Stimulated activated CD8-positive, alpha-beta memory T cell treated with anti-CD3 and anti-CD28 coated beads, Interleukin-12 subunit alpha, Interleukin-12 subunit beta, amount 100 ng/mL, for 24 hours (primary cell): ENCODE data around the gene MRPS23.

ENCODE experiments used
- DNase-seq: peaks from one replicate; pipeline ENCODE4 v3.0.0-alpha.2; 2020; ENCODE audit errors: extremely low read depth

MRPS23 gene

DNA sequence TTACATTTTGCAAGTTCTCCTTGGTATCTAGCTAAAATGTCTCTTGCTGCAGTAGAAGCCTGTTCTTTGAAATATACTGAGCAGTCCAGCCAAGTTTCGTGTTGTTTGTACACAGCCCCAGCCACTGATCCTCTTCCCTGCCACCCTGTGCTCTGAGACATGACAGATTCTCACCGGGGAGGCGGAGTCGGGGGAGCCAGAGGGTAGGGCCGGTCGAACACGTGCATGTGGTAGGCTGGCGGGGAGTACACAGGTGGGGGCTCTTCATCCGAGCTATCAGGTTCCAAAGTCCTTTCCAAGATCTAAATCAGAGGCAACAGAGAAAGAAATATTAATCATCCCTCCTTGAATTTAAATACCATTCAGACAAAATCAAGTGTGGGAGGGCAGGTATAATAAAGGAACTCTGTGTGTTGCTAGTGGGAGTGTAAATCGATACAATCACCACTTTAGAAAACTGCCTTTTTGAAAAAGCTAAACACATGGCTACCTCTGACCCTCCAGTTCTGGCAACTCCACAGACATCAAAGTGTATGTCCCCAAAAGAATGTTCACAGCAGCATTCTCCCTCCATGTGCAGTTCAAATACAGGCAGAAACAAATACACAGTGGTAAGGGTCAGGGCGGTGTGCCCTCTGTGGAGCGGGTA, 29.7 kb upstream of the MRPS23 start:
- no peak for DNase-seq

GRCh38 chr17:57877803-57878377, 28.0 kb upstream of the MRPS23 start:
- no peak for DNase-seq

- DNase-seq: no peak
Measured at GRCh38 chr17:57876866-57877237, 27.0 kb upstream of the MRPS23 start.

DNA sequence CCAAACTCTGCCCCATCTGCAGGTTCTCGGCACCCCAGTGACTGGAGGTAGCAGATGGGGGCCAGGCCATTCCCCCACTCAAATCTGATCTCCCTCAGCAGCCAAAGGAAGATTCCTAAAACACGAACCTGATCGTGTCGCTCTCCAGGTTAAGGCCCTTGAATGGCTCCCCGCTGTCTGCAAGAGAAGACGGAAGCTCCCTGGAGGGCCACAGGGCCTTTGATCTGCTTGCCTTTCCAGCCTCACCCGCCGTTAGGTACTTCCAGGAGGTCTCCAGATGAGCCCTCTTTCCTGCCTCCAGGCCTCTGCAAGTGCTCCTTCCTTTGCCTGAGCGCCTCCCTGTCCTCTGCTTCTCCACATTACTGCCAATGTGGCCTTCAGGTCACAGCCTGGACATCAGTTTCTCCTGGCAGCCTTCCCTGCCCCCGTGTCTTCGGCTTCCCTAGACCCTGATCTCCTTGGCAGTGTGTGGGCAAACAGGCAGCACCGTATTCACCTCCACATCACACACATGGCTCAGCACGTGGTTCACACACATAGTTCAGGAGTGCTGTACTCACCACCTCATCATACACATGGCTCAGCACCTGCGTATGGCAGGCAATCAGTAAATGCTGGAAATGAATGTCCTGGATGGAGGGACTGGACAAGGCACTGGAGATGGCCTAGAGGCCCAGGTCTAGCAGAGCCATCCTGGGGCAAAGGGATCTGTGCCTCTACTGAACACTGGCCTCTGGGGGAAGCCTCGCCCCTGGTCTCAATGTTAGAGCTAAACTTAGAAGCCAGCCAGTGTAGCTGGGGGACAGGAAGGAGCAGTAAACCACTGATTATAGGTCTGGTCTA, 26.4 kb upstream of the MRPS23 start:
- no peak for DNase-seq

DNA sequence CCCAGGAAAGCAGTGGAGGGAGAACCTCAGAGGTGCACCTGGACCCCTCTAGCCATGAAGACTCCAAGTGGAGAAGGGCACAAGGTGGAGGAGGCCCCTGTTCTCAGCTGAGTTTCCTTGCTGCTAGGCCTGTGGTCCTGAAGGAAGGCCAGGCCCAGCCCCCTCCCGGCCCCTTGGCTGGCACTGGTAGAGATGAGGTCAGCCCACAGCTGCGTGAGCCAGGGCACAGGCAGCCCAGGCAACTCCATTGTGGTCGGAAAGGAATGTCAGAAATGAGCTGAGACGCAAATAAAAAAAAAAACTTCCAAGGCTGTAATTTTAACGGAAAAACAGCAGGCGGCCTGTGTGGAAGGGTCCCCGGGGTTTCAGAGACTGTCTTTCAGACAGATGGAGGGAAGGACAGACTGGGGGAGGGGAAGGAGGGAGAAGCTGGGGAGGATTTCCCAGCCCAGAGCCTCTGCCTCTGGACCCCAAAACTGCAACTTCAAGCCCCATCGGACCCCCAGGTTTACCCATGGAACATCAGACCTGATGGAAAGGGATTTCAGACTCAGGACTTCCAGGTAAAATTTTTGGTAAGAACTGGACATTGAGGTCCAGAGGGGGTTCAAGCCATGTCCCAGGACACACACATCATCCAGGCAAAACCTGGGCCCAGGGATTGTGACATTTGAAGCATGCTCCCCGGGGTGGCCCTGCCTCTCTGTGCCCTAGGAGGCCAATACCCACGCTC, 25.6 kb upstream of the MRPS23 start:
- DNase-seq: no peak

DNA sequence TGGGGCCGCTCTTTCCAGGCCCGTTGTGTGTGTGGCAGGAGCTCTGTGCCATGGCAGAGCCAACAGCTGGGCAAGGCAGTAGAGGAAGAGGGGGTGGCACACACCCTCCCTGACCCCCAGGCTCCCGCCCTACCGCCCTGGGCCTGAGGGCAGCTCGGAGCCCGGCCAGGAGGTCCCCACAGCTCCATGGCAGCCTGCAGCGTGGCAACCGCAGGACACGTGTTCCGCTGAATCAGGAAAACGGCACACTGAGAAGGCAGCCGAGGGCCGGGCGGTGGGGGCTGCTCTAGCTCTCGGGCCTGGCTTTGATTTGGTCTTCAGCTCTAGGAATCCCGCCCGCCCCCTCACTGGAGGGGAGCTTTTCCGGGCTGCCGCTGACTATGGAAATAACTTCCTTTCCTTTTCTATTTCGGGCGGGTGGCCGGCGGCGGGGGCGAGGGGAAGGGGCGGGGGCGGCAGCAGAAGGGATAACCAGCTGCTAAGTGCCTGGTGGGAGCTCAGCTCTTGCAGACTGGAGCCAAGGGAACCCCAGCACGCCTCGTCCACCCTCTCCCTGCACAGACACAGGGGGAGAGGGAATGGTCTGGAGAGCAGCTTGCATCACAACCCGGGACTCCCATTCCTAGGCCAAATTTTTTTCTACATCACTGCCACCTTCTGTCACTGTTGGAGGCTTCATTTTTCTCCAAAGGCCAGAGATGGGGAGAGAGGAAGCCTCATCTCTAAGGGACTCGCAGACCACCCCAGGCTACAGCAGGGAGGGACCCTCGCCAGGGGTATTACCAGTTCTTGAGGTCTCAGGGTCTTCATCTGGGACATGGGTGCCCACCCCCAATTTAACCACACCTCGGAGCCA, 24.8 kb upstream of the MRPS23 start:
- DNase-seq: no peak

- DNase-seq: no peak
Measured at GRCh38 chr17:57874058-57874419, 24.2 kb upstream of the MRPS23 start.

- no peak for DNase-seq
Measured at GRCh38 chr17:57873261-57874057, 23.6 kb upstream of the MRPS23 start.

DNA sequence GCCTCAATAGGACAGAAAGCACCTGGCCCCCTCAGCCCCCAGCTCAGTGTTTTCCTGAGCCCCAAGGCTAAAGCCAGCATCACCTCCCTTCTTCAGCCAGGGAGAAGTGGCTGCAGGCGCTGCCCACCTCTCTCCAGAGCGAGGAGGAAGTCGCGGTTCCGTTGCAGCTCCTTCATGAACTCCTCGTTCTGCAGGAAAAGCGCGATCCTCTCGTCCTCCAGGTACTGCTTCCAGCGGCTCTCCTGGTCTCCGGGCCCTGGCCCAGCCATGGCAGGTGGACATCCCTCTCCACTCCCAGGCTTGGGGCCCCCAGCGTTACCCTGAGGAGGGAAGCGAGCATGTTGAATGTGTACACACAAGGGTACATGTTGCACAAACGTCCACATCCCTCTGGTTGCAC, 22.7 kb upstream of the MRPS23 start:
- DNase-seq: no peak

- no peak for DNase-seq
Measured at GRCh38 chr17:57871863-57872262, 22.0 kb upstream of the MRPS23 start.

- DNase-seq: no peak
Measured at GRCh38 chr17:57871155-57871554, 21.3 kb upstream of the MRPS23 start.

DNA sequence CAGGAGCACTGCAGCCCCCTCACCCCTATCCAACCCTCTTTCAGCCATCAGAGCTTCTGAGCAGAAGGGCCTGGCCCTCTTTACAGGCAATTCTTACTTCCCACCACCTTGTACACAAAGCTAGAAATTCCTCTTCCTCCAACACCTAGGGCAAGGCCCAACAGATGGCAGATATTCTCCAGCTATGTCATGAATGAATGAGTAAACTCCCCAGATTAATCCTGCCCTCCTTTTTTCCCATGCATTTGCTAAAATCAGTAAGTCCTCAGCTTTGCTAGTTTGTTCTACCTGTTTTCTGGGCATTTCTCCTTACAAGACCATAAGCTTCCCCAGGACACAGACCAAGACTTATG, 20.4 kb upstream of the MRPS23 start:
- no peak for DNase-seq

GRCh38 chr17:57869617-57870282, 19.9 kb upstream of the MRPS23 start:
- no peak for DNase-seq

DNA sequence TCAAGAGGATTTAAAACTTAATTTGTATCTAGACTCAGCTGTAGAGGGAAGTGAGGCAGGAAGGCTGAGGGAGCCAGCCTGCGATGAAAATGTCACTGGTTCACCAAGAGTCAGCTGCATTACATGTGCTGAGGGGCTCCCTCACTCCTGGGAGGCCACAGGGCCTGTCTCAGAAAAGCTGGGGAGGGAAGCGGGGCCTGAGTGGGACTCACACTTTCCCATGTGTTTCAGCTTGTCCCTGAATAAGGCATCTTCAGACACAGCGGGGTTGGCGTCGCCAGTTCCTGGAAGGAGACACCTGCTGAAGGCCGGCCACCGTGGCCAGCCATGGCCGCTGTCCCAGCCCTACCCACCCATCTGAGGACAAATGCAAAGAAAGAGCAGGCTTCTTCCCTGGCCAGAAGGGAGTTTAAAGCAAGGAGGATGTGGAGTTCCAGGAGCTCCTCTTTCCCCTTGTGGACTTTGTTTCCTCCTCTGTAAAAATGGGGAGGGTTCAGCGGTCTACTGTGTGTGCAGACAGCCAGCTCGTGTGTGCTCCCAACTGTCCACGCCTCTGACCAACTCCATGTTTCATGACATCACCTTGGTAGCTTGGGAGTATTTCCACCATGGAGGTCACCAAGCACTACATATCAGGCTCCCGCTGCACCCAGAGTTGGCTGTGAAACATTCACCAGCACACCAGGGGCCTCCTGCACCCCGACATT, 19.2 kb upstream of the MRPS23 start:
- no peak for DNase-seq

GRCh38 chr17:57868007-57868909, 18.4 kb upstream of the MRPS23 start:
- no peak for DNase-seq

- DNase-seq: no peak
Measured at GRCh38 chr17:57867126-57867525, 17.3 kb upstream of the MRPS23 start.

DNA sequence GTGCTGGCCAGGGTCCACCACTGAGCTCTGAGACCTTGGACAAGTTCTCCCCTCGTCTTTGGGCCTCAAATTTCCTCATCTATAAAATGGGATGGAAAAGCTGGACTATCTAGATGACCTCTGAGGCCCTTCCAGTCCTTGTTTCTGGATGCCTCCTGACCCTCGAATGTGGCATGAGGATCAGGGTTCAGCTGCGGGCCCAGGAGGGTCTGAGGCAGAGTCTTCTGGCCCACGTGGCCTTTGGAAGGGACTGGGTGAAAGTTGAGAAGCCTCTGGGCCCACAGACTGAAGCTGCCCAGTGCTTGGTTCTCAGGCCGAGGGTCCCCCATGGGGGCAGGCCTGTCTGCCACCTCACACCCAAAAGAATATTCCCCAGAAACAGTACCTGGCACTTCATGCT, 16.9 kb upstream of the MRPS23 start:
- no peak for DNase-seq

- no peak for DNase-seq
Measured at GRCh38 chr17:57866319-57866718, 16.5 kb upstream of the MRPS23 start.

DNA sequence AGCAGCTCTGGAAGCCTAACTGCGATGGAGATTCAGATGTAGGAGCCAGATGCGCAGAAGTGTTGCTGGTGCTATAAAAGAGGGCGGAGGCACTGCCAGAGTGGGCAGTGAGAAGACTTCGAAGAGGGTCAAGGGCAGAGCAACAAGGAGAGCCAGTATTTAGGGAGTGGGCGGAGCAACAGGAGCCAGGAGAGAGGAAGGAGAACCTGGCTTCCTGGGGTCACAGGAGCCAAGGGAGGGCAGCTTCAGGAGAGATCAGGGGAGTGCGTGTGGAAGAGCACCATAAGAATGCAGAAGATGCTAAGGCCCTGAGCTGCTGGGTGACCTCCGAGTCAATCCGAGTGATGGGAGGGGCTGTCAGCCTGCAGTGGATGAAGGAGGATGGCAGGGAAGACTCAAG, 14.4 kb upstream of the MRPS23 start:
- no peak for DNase-seq
